Measurements from ENCODE around the gene RPL7L1.
"Not testable (repeated sequence)": the region's sequence is repeated elsewhere in the genome, so short reads cannot be mapped to it uniquely, and the experiment has no call there.

Gene RPL7L1

GRCh38 chr6:42891199-42891722, 11.8 kb downstream of the RPL7L1 start:
- no peak for DNase-seq (ENCODE audit: low read depth, low spot score)

GRCh38 chr6:42894041-42894828, 14.8 kb downstream of the RPL7L1 start:
- DNase-seq (ENCODE audit: low read depth, low spot score); H3K36me3 ChIP-seq (ENCODE audit: insufficient read depth, insufficient read length, low read length); H3K9ac ChIP-seq (ENCODE audit: insufficient read length, low read depth); H3K4me1 ChIP-seq (ENCODE audit: insufficient read depth, insufficient read length); H3K4me3 ChIP-seq (ENCODE audit: insufficient read length, low read depth); H3K27me3 ChIP-seq (ENCODE audit: insufficient read depth, insufficient read length); H3K9me3 ChIP-seq (ENCODE audit: insufficient read depth, low read length): not testable (repeated sequence)

More at GRCh38 chr6:42891199-42891722, 11.8 kb downstream of the RPL7L1 start:
- no peak for TF ChIP-seq YY1 (IDR thresholded peaks at IDR 0.05; ENCODE audit: insufficient read depth, insufficient read length)
- no peak for TF ChIP-seq ZNF274 (IDR thresholded peaks at IDR 0.05; ENCODE audit: low read depth, low read length)
- no peak for TF ChIP-seq SUZ12 (IDR thresholded peaks at IDR 0.05; ENCODE audit: extremely low read depth, insufficient read depth, insufficient read length)
- Histone ChIP-seq H3K9me3 (ENCODE audit: insufficient read depth, low read length) (no peaks in the 10 kb centered on the region), H3K4me3 (ENCODE audit: insufficient read length, low read depth) (peak overlapping the region; percentile 83), H3K9ac (ENCODE audit: insufficient read length, low read depth) (peak overlapping the region; percentile 95), H3K27me3 (ENCODE audit: insufficient read depth, insufficient read length) (no peaks in the 10 kb centered on the region), H3K4me1 (ENCODE audit: insufficient read depth, insufficient read length) (no peaks in the 10 kb centered on the region), H3K36me3 (ENCODE audit: insufficient read depth, insufficient read length, low read length) (peaks cover 8% of the 10 kb centered on the region)

GRCh38 chr6:42896178-42896719, 16.8 kb downstream of the RPL7L1 start:
- TF ChIP-seq ZNF274 (IDR thresholded peaks at IDR 0.05; ENCODE audit: low read depth, low read length) (no peak), SUZ12 (IDR thresholded peaks at IDR 0.05; ENCODE audit: extremely low read depth, insufficient read depth, insufficient read length) (no peak), YY1 (IDR thresholded peaks at IDR 0.05; ENCODE audit: insufficient read depth, insufficient read length) (no peak)
- H3K27me3 ChIP-seq (ENCODE audit: insufficient read depth, insufficient read length) = peaks cover 3% of the 10 kb centered on the region
- H3K4me1 ChIP-seq (ENCODE audit: insufficient read depth, insufficient read length) = no peaks in the 10 kb centered on the region
- no peaks in the 10 kb centered on the region for H3K9me3 ChIP-seq (ENCODE audit: insufficient read depth, low read length)
- H3K36me3 ChIP-seq (ENCODE audit: insufficient read depth, insufficient read length, low read length) = no peaks in the 10 kb centered on the region
- H3K9ac ChIP-seq (ENCODE audit: insufficient read length, low read depth) = no peak overlapping the region
- H3K4me3 ChIP-seq (ENCODE audit: insufficient read length, low read depth) = no peak overlapping the region
- no peak for DNase-seq (ENCODE audit: low read depth, low spot score)

GRCh38 chr6:42898891-42899361, 19.5 kb downstream of the RPL7L1 start:
- Histone ChIP-seq H3K4me3 (ENCODE audit: insufficient read length, low read depth) (no peak overlapping the region), H3K36me3 (ENCODE audit: insufficient read depth, insufficient read length, low read length) (no peaks in the 10 kb centered on the region), H3K9ac (ENCODE audit: insufficient read length, low read depth) (no peak overlapping the region), H3K27me3 (ENCODE audit: insufficient read depth, insufficient read length) (peaks cover 5% of the 10 kb centered on the region), H3K9me3 (ENCODE audit: insufficient read depth, low read length) (no peaks in the 10 kb centered on the region), H3K4me1 (ENCODE audit: insufficient read depth, insufficient read length) (no peaks in the 10 kb centered on the region)
- peak; percentile 38 for DNase-seq (ENCODE audit: low read depth, low spot score)
- no peak for TF ChIP-seq ZNF274 (IDR thresholded peaks at IDR 0.05; ENCODE audit: low read depth, low read length)
- no peak for TF ChIP-seq YY1 (IDR thresholded peaks at IDR 0.05; ENCODE audit: insufficient read depth, insufficient read length)
- TF ChIP-seq SUZ12 (IDR thresholded peaks at IDR 0.05; ENCODE audit: extremely low read depth, insufficient read depth, insufficient read length) = no peak

- Histone ChIP-seq H3K36me3 (ENCODE audit: insufficient read depth, insufficient read length, low read length) (no peaks in the 10 kb centered on the region), H3K4me1 (ENCODE audit: insufficient read depth, insufficient read length) (no peaks in the 10 kb centered on the region), H3K9me3 (ENCODE audit: insufficient read depth, low read length) (no peaks in the 10 kb centered on the region), H3K9ac (ENCODE audit: insufficient read length, low read depth) (no peak overlapping the region), H3K4me3 (ENCODE audit: insufficient read length, low read depth) (no peak overlapping the region), H3K27me3 (ENCODE audit: insufficient read depth, insufficient read length) (peaks cover 5% of the 10 kb centered on the region)
- DNase-seq (ENCODE audit: low read depth, low spot score) = no peak
- no peak for TF ChIP-seq YY1 (IDR thresholded peaks at IDR 0.05; ENCODE audit: insufficient read depth, insufficient read length)
- no peak for TF ChIP-seq ZNF274 (IDR thresholded peaks at IDR 0.05; ENCODE audit: low read depth, low read length)
- TF ChIP-seq SUZ12 (IDR thresholded peaks at IDR 0.05; ENCODE audit: extremely low read depth, insufficient read depth, insufficient read length) = no peak
Observed at GRCh38 chr6:42899871-42900270, 20.5 kb downstream of the RPL7L1 start.

- Histone ChIP-seq H3K9ac (ENCODE audit: insufficient read length, low read depth) (no peak overlapping the region), H3K4me1 (ENCODE audit: insufficient read depth, insufficient read length) (no peaks in the 10 kb centered on the region), H3K27me3 (ENCODE audit: insufficient read depth, insufficient read length) (peaks cover 5% of the 10 kb centered on the region), H3K36me3 (ENCODE audit: insufficient read depth, insufficient read length, low read length) (no peaks in the 10 kb centered on the region), H3K9me3 (ENCODE audit: insufficient read depth, low read length) (no peaks in the 10 kb centered on the region), H3K4me3 (ENCODE audit: insufficient read length, low read depth) (no peak overlapping the region)
- DNase-seq (ENCODE audit: low read depth, low spot score) = peak; percentile 57
- no peak for TF ChIP-seq ZNF274 (IDR thresholded peaks at IDR 0.05; ENCODE audit: low read depth, low read length)
- no peak for TF ChIP-seq YY1 (IDR thresholded peaks at IDR 0.05; ENCODE audit: insufficient read depth, insufficient read length)
- no peak for TF ChIP-seq SUZ12 (IDR thresholded peaks at IDR 0.05; ENCODE audit: extremely low read depth, insufficient read depth, insufficient read length)
Observed at GRCh38 chr6:42901538-42901957, 22.1 kb downstream of the RPL7L1 start.

- not testable (repeated sequence) for H3K4me1 ChIP-seq (ENCODE audit: insufficient read depth, insufficient read length); H3K9ac ChIP-seq (ENCODE audit: insufficient read length, low read depth); H3K4me3 ChIP-seq (ENCODE audit: insufficient read length, low read depth); H3K9me3 ChIP-seq (ENCODE audit: insufficient read depth, low read length); H3K36me3 ChIP-seq (ENCODE audit: insufficient read depth, insufficient read length, low read length); DNase-seq (ENCODE audit: low read depth, low spot score); H3K27me3 ChIP-seq (ENCODE audit: insufficient read depth, insufficient read length)
Observed at GRCh38 chr6:42902429-42903263, 23.2 kb downstream of the RPL7L1 start.
